Neural progenitor cell (in vitro differentiated cells): Measurements from ENCODE around the gene TTC39C. TPM values are rescaled to one million over a fixed set of nuclear protein-coding genes. Genes with fewer than 3 reads are reported as not detected.

ENCODE experiments used
- DNase-seq: peaks from one replicate; pipeline ENCODE4 v3.0.0-alpha.2; 2016; ENCODE audit warnings: low spot score
- H2AFZ ChIP-seq: fragments of 200-600 bp; sonication (generic); replicated peaks from 2 replicates; pipeline ENCODE4 v1.6.1; 2016; ENCODE audit warnings: antibody characterized with exemption
- H3F3A ChIP-seq: fragments of 200-600 bp; sonication (generic); 2 replicates; pipeline ENCODE4 v1.6.1; 2016; ENCODE audit warnings: antibody characterized with exemption, low read depth
- H3K27ac ChIP-seq: fragments of 200-600 bp; sonication (generic); 2 replicates; pipeline ENCODE4 v1.5.1; 2016; ENCODE audit warnings: mild to moderate bottlenecking
- H3K27me3 ChIP-seq: fragments of 200-600 bp; sonication (generic); 2 replicates; pipeline ENCODE4 v1.6.1; 2016; ENCODE audit warnings: mild to moderate bottlenecking, moderate library complexity
- H3K36me3 ChIP-seq: fragments of 200-600 bp; sonication (generic); 2 replicates; pipeline ENCODE4 v1.5.1; 2016
- H3K4me1 ChIP-seq: fragments of 200-600 bp; sonication (generic); 2 replicates; pipeline ENCODE4 v1.6.1; 2016; ENCODE audit warnings: mixed run types
- H3K4me2 ChIP-seq: fragments of 200-600 bp; sonication (generic); 2 replicates; pipeline ENCODE4 v1.6.1; 2016
- H3K4me3 ChIP-seq: fragments of 200-600 bp; sonication (generic); 2 replicates; pipeline ENCODE4 v1.5.1; 2016
- H3K79me2 ChIP-seq: fragments of 200-600 bp; sonication (generic); 2 replicates; pipeline ENCODE4 v1.6.1; 2016; ENCODE audit warnings: low read depth
- H3K9ac ChIP-seq: fragments of 200-600 bp; sonication (generic); 2 replicates; pipeline ENCODE4 v1.6.1; 2016
- H3K9me3 ChIP-seq: fragments of 200-600 bp; sonication (generic); 2 replicates; pipeline ENCODE4 v1.5.1; 2016; ENCODE audit warnings: low read depth
- H4K20me1 ChIP-seq: fragments of 200-600 bp; sonication (generic); 2 replicates; pipeline ENCODE4 v1.6.1; 2016; ENCODE audit warnings: low read depth
- H3K27ac Mint-ChIP-seq: 3 replicates; pipeline ENCODE4 v1.8.0; 2021; ENCODE audit warnings: mixed read lengths
- H3K27me3 Mint-ChIP-seq: 2 replicates; pipeline ENCODE4 v1.8.0; 2022; ENCODE audit warnings: low read depth, mild to moderate bottlenecking, inconsistent platforms, moderate library complexity, mixed read lengths; ENCODE audit not compliant: insufficient read depth
- H3K36me3 Mint-ChIP-seq: 3 replicates; pipeline ENCODE4 v1.8.0; 2021; ENCODE audit warnings: mixed read lengths
- H3K4me1 Mint-ChIP-seq: 3 replicates; pipeline ENCODE4 v1.8.0; 2021; ENCODE audit warnings: mixed read lengths
- H3K4me3 Mint-ChIP-seq: 3 replicates; pipeline ENCODE4 v1.8.0; 2021; ENCODE audit warnings: mild to moderate bottlenecking, moderate library complexity, mixed read lengths
- H3K9me3 Mint-ChIP-seq: 3 replicates; pipeline ENCODE4 v1.8.0; 2020; ENCODE audit warnings: mixed read lengths
- EZH2 ChIP-seq: fragments of 200-600 bp; sonication (generic); IDR thresholded peaks from 2 replicates; pipeline ENCODE4 v1.6.1; 2017; ENCODE audit warnings: antibody characterized with exemption, mild to moderate bottlenecking, moderate library complexity
- EZH2phosphoT487 ChIP-seq: fragments of 200-600 bp; sonication (generic); IDR thresholded peaks from 2 replicates; pipeline ENCODE4 v1.6.1; 2017; ENCODE audit warnings: antibody characterized with exemption
- total RNA-seq: library from RNA; depleted of rRNA; stranded (reverse); fragments of >200 nt; gene quantifications from 2 replicates; pipeline ENCODE4 v1.2.3, GENCODE V29; 2015; ENCODE audit warnings: low replicate concordance
- TF ChIP-seq, protein P1 (sequence below): fragments of 200-600 bp; sonication (generic); IDR thresholded peaks from 2 replicates; pipeline ENCODE4 v1.5.1; 2017; ENCODE audit warnings: antibody characterized with exemption, mild to moderate bottlenecking

Gene TTC39C
- total RNA-seq, 1 donor from 2014 or later = 27.6 TPM

DNA sequence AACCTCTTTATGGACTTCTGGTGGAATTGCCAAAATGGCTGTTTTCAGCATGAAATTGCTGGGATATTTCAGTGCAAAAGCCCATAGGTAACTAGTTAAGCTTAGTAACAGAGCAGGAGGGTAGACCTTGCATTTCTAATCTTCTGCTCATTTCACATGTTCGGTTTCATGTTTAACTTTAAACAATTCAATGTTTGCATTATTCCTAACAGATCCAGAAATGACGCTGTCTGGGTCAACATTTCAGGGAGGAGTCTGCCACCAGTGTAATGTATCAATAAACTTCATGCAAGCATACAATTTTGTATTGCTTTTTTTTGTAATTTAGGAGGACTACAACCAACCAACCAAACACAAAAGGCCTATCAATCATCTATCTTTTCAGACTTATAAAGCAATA is 146.8 kb downstream of the TTC39C start:
- Mint-ChIP-seq H3K4me3 (no peak overlapping the region), H3K4me1 (no peaks in the 10 kb centered on the region), H3K27me3 (peaks cover 4% of the 10 kb centered on the region), H3K36me3 (peaks cover 30% of the 10 kb centered on the region), H3K27ac (no peak overlapping the region), H3K9me3 (no peaks in the 10 kb centered on the region)
- no peaks in the 10 kb centered on the region for H3F3A ChIP-seq
- TF ChIP-seq EZH2phosphoT487 = no peak
- TF ChIP-seq, protein P1, sequence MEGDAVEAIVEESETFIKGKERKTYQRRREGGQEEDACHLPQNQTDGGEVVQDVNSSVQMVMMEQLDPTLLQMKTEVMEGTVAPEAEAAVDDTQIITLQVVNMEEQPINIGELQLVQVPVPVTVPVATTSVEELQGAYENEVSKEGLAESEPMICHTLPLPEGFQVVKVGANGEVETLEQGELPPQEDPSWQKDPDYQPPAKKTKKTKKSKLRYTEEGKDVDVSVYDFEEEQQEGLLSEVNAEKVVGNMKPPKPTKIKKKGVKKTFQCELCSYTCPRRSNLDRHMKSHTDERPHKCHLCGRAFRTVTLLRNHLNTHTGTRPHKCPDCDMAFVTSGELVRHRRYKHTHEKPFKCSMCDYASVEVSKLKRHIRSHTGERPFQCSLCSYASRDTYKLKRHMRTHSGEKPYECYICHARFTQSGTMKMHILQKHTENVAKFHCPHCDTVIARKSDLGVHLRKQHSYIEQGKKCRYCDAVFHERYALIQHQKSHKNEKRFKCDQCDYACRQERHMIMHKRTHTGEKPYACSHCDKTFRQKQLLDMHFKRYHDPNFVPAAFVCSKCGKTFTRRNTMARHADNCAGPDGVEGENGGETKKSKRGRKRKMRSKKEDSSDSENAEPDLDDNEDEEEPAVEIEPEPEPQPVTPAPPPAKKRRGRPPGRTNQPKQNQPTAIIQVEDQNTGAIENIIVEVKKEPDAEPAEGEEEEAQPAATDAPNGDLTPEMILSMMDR = no peak
- no peak for TF ChIP-seq EZH2
- no peak overlapping the region for H3K27ac ChIP-seq
- H3K9me3 ChIP-seq = no peaks in the 10 kb centered on the region
- H3K4me1 ChIP-seq = no peaks in the 10 kb centered on the region
- no peak for DNase-seq
- no peak overlapping the region for H3K4me3 ChIP-seq
- no peaks in the 10 kb centered on the region for H3K36me3 ChIP-seq
- no peaks in the 10 kb centered on the region for H3K27me3 ChIP-seq
- H2AFZ ChIP-seq = no peak overlapping the region
- no peak overlapping the region for H3K9ac ChIP-seq
- H3K79me2 ChIP-seq = no peaks in the 10 kb centered on the region
- H3K4me2 ChIP-seq = no peak overlapping the region
- H4K20me1 ChIP-seq = no peaks in the 10 kb centered on the region

DNA sequence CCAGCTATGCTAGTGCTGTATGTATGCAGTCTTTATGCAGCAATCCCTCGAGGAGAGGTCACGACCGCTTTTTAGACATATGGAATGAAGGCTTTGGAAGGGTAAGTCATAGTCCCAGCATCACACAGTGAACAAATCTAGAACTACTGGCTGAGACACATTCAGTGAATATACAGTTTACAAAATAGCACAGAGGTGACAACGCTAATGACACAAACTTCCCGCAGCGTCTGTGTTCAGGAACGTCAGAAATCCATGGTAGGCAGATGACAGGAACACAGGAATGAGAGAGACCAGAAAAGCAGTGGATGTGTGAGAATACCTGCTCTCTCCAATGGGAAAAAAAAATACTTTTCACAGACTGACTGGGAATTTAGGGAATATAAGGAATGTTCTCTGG is 153.9 kb downstream of the TTC39C start:
- Histone ChIP-seq H3F3A (no peaks in the 10 kb centered on the region), H3K27ac (no peak overlapping the region), H2AFZ (no peak overlapping the region), H3K4me1 (no peaks in the 10 kb centered on the region), H3K27me3 (no peaks in the 10 kb centered on the region), H3K4me2 (no peak overlapping the region), H3K36me3 (no peaks in the 10 kb centered on the region), H3K9ac (no peak overlapping the region), H3K4me3 (no peak overlapping the region), H4K20me1 (no peaks in the 10 kb centered on the region), H3K79me2 (no peaks in the 10 kb centered on the region), H3K9me3 (no peaks in the 10 kb centered on the region)
- Mint-ChIP-seq H3K4me1 (peaks cover 5% of the 10 kb centered on the region), H3K27me3 (no peaks in the 10 kb centered on the region), H3K9me3 (no peaks in the 10 kb centered on the region), H3K27ac (no peak overlapping the region), H3K4me3 (no peak overlapping the region), H3K36me3 (peaks cover 45% of the 10 kb centered on the region)
- TF ChIP-seq, protein P1 = no peak
- TF ChIP-seq EZH2phosphoT487 (no peak), EZH2 (no peak)
- DNase-seq = no peak

DNA sequence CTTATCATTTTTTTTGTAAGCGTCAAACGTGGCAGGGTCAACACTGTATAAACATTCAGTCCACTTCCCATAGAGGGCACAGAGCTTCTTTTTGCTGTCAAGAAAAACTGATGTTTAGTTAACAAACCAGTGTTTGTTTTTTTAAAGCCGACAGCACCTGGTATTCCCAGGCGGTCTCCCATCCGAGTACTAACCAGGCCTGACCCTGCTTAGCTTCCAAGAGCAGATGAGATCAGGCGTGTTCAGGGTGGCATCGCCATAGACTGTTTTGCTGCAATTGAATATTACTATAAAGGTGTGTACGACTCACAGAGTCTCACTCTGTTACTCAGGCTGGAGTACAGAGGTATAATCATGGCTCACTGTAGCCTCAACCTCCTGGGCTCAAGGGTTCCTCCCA is 155.8 kb downstream of the TTC39C start:
- peaks cover 38% of the 10 kb centered on the region for H3K36me3 Mint-ChIP-seq

More for the DNA sequence above, 155.8 kb downstream of the TTC39C start:
- Mint-ChIP-seq H3K9me3 (no peaks in the 10 kb centered on the region), H3K27ac (no peak overlapping the region), H3K4me3 (no peak overlapping the region), H3K4me1 (peaks cover 5% of the 10 kb centered on the region), H3K27me3 (no peaks in the 10 kb centered on the region)
- Histone ChIP-seq H3K27me3 (no peaks in the 10 kb centered on the region), H3K27ac (no peak overlapping the region), H3K4me1 (no peaks in the 10 kb centered on the region), H3K9me3 (no peaks in the 10 kb centered on the region), H3K9ac (no peak overlapping the region), H3K4me3 (no peak overlapping the region), H4K20me1 (no peaks in the 10 kb centered on the region), H3F3A (no peaks in the 10 kb centered on the region), H3K4me2 (no peak overlapping the region), H3K36me3 (no peaks in the 10 kb centered on the region), H2AFZ (no peak overlapping the region), H3K79me2 (no peaks in the 10 kb centered on the region)
- TF ChIP-seq EZH2phosphoT487 = no peak
- no peak for TF ChIP-seq EZH2
- TF ChIP-seq, protein P1 = no peak
- DNase-seq = no peak
